IPS-18a (cell line): ENCODE results near the gene MACC1.
"Not testable (repeated sequence)": the region's sequence is repeated elsewhere in the genome, so short reads cannot be mapped to it uniquely, and the experiment has no call there.

Source experiments
- H3K27ac ChIP-seq: one replicate; pipeline ENCODE4 v1.5.1; 2013; ENCODE audit warnings: low read length
- H3K27me3 ChIP-seq: one replicate; pipeline ENCODE4 v1.6.1; 2013; ENCODE audit warnings: mild to moderate bottlenecking, low read length; ENCODE audit not compliant: control insufficient read depth, insufficient read depth
- H3K36me3 ChIP-seq: one replicate; pipeline ENCODE4 v1.6.1; 2013; ENCODE audit warnings: low read depth, low read length; ENCODE audit not compliant: control insufficient read depth
- H3K4me1 ChIP-seq: one replicate; pipeline ENCODE4 v1.6.1; 2013; ENCODE audit warnings: low read depth, low read length; ENCODE audit not compliant: control insufficient read depth
- H3K4me3 ChIP-seq: one replicate; pipeline ENCODE4 v1.5.1; 2013; ENCODE audit warnings: low read length
- H3K9ac ChIP-seq: one replicate; pipeline ENCODE4 v1.6.1; 2013; ENCODE audit warnings: mild to moderate bottlenecking, low read length, moderate library complexity
- H3K9me3 ChIP-seq: one replicate; pipeline ENCODE4 v1.6.1; 2013; ENCODE audit warnings: low read depth, low read length; ENCODE audit not compliant: control insufficient read depth

MACC1 gene

GRCh38 chr7:20218279-20218678 is 1.1 kb upstream of the MACC1 start:
- no peaks in the 10 kb centered on the region for H3K36me3 ChIP-seq
- peak overlapping the region; percentile 3 for H3K27ac ChIP-seq
- H3K27me3 ChIP-seq: no peaks in the 10 kb centered on the region
- peak overlapping the region; percentile 49 for H3K9ac ChIP-seq
- H3K9me3 ChIP-seq: no peaks in the 10 kb centered on the region
- peaks cover 34% of the 10 kb centered on the region for H3K4me1 ChIP-seq
- H3K4me3 ChIP-seq: no peak overlapping the region

DNA sequence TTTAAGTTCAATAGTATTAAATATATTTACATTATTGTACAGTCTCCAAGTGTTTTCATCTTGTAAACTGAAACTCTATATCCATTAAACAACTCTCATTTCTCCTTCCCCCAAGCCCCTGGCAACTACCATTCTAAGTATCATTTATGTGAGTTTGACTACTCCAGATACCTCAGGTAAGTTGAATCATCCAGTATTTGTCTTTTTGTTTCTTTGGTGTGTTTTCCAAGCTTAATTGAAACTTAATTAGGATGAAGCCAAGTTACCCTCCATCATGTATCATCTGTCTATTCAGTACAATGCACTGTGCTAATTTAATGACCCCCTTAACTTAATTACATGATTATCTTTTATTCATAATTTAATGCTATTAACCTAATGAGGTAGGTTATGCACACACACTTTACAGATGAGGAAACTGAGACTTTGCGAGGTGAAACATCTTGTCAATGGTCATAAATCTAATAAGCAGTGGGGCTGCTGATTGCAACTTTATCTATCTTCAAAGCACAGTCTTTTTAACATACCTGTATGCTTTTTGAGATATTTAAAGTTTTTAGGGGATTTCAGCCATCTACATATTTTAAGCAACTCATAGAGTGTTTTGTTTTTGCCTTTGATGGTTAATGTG is 663 bp downstream of the MACC1 start:
- Histone ChIP-seq H3K36me3 (no peaks in the 10 kb centered on the region), H3K4me3 (peak overlapping the region; percentile 48), H3K4me1 (peaks cover 34% of the 10 kb centered on the region), H3K9me3 (no peaks in the 10 kb centered on the region), H3K27ac (peak overlapping the region; percentile 1), H3K27me3 (no peaks in the 10 kb centered on the region), H3K9ac (peak overlapping the region; percentile 49)

DNA sequence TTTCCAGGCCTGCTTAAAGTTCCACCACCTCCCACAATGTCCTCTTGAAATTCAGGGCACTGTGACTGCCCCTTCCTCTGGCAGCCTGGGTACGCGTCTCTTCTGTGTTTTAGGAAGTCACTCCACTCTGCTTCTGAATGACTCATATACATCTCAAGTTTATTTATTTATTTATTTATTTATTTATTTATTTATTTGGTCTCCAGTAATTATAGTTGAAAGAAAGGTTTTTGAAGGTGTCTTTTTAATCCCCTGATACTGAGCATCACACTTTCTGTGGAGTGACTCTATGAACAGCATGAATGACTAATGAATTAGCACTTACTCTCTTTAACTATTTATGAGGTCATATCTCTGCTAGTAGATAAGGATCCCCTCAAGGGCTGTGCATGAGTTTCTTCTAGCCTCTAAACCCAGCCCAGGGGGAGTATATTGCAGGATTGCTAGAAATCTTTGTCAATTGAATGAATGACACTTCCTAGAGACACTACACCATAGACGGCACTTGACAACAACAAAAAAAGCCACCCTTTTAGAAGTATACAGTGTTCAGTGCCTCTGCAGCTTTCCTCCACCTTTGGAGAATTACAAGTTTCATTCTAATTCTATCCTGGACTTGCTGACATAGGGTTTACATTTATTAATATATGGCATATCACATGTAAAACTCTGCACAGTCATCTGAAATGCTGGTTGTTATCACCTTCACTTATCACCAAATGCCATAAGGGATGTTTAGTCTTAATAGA is 2.1 kb downstream of the MACC1 start:
- H3K4me3 ChIP-seq: no peak overlapping the region
- H3K4me1 ChIP-seq: peaks cover 30% of the 10 kb centered on the region
- no peak overlapping the region for H3K9ac ChIP-seq
- H3K36me3 ChIP-seq: no peaks in the 10 kb centered on the region
- H3K27ac ChIP-seq: no peak overlapping the region
- H3K9me3 ChIP-seq: no peaks in the 10 kb centered on the region
- H3K27me3 ChIP-seq: no peaks in the 10 kb centered on the region

- Histone ChIP-seq H3K36me3 (no peaks in the 10 kb centered on the region), H3K4me1 (peaks cover 23% of the 10 kb centered on the region), H3K27ac (no peak overlapping the region), H3K4me3 (no peak overlapping the region), H3K9me3 (peaks cover 6% of the 10 kb centered on the region), H3K27me3 (no peaks in the 10 kb centered on the region), H3K9ac (no peak overlapping the region)
These were observed 3.1 kb downstream of the MACC1 start for GRCh38 chr7:20214132-20214531.

- H3K9me3 ChIP-seq: peaks cover 13% of the 10 kb centered on the region
- no peak overlapping the region for H3K9ac ChIP-seq
- H3K4me3 ChIP-seq: no peak overlapping the region
- no peaks in the 10 kb centered on the region for H3K27me3 ChIP-seq
- no peaks in the 10 kb centered on the region for H3K36me3 ChIP-seq
- no peak overlapping the region for H3K27ac ChIP-seq
- peaks cover 15% of the 10 kb centered on the region for H3K4me1 ChIP-seq
These were observed 3.8 kb downstream of the MACC1 start for GRCh38 chr7:20213378-20213777.

- no peak overlapping the region for H3K9ac ChIP-seq
These were observed 5.8 kb downstream of the MACC1 start for GRCh38 chr7:20211376-20211775.

DNA sequence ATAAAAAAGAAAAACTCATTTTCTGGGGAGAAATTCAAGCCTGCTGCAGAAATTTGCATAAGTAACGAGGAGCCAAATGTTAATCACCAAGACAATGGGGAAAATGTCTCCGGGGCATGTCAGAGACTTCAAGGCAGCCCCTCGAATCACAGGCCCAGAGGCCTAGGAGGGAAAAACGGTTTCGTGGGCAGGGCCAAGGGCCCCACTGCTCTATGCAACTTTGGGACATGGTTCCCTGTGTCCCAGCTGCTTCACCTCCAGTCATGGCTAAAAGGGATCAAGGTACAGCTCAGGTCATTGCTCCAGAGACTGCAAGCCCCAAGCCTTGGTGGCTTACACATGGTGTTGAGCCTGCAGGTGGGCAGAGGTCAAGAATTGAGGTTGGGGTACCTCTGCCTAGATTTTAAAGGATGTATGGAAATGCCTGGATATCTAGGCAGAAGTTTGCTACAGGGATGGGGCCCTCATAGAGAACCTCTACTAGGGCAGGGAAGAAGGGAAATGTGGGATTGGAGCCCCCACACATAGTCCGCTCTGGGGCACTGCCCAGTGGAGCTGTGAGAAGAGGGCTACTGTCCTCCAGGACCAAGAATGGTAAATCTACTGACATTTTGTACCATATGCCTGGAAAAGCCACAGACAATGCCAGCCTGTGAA is 8.4 kb downstream of the MACC1 start:
- H3K9me3 ChIP-seq: peaks cover 18% of the 10 kb centered on the region
- H3K36me3 ChIP-seq: no peaks in the 10 kb centered on the region
- H3K4me3 ChIP-seq: no peak overlapping the region

More at GRCh38 chr7:20211376-20211775, 5.8 kb downstream of the MACC1 start:
- H3K27me3 ChIP-seq: no peaks in the 10 kb centered on the region
- no peak overlapping the region for H3K27ac ChIP-seq
- H3K9me3 ChIP-seq: peaks cover 18% of the 10 kb centered on the region
- no peaks in the 10 kb centered on the region for H3K4me1 ChIP-seq
- no peak overlapping the region for H3K4me3 ChIP-seq
- no peaks in the 10 kb centered on the region for H3K36me3 ChIP-seq

DNA sequence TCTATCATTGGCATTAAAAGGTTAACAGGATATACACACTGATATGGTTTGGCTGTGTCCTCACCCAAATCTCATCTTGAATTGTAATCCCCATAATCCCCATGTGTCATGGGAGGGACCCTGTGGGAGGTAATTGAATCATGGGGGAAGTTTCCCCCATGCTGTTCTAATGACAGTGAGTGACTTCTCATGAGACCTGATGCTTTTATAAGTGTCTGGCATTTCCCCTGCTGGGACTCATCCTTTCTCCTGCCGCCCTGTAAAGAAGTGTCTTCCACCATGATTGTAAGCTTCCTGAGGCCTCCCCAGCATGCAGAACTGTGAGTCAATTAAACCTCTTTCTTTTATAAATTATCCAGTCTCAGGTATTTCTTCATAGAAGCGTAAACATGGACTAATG is 9.4 kb downstream of the MACC1 start:
- H3K27me3 ChIP-seq, H3K4me3 ChIP-seq, H3K9ac ChIP-seq, H3K27ac ChIP-seq, H3K36me3 ChIP-seq, H3K4me1 ChIP-seq: not testable (repeated sequence)
- H3K9me3 ChIP-seq: peaks cover 18% of the 10 kb centered on the region

More for the DNA sequence above, 8.4 kb downstream of the MACC1 start:
- H3K4me1 ChIP-seq: no peaks in the 10 kb centered on the region
- no peaks in the 10 kb centered on the region for H3K27me3 ChIP-seq
- no peak overlapping the region for H3K27ac ChIP-seq
- no peak overlapping the region for H3K9ac ChIP-seq

- peaks cover 18% of the 10 kb centered on the region for H3K9me3 ChIP-seq
- peaks cover under 1% of the 10 kb centered on the region for H3K4me1 ChIP-seq
- no peak overlapping the region for H3K4me3 ChIP-seq
These were observed 10.9 kb downstream of the MACC1 start for GRCh38 chr7:20206104-20206896.

GRCh38 chr7:20203316-20203715 is 13.9 kb downstream of the MACC1 start:
- Histone ChIP-seq H3K27ac (no peak overlapping the region), H3K4me1 (peaks cover 4% of the 10 kb centered on the region), H3K36me3 (no peaks in the 10 kb centered on the region), H3K9ac (no peak overlapping the region), H3K27me3 (no peaks in the 10 kb centered on the region), H3K9me3 (peaks cover 4% of the 10 kb centered on the region), H3K4me3 (no peak overlapping the region)

More at GRCh38 chr7:20206104-20206896, 10.9 kb downstream of the MACC1 start:
- Histone ChIP-seq H3K36me3 (no peaks in the 10 kb centered on the region), H3K9ac (no peak overlapping the region), H3K27me3 (no peaks in the 10 kb centered on the region), H3K27ac (no peak overlapping the region)

- Histone ChIP-seq H3K27ac (no peak overlapping the region), H3K9me3 (no peaks in the 10 kb centered on the region), H3K36me3 (no peaks in the 10 kb centered on the region), H3K4me3 (no peak overlapping the region), H3K4me1 (peaks cover 4% of the 10 kb centered on the region), H3K27me3 (no peaks in the 10 kb centered on the region), H3K9ac (no peak overlapping the region)
These were observed 15.8 kb downstream of the MACC1 start for GRCh38 chr7:20201380-20201779.
